HG03520 (cell line): Measurements from ENCODE around the gene MLLT1.
A peak's percentile ranks its signal among the peaks of the same experiment; 100 is the strongest.

ENCODE experiments used
- ATAC-seq: cut with Tn5 transposase; IDR thresholded peaks from one replicate; pipeline ENCODE4 v1.9.1; 2021; ENCODE audit warnings: mild to moderate bottlenecking, moderate library complexity; ENCODE audit not compliant: unreplicated experiment

MLLT1 gene

GRCh38 chr19:6212403-6213265 is 67.1 kb downstream of the MLLT1 start:
- no peak for ATAC-seq

GRCh38 chr19:6211632-6212402 is 68.0 kb downstream of the MLLT1 start:
- no peak for ATAC-seq

- no peak for ATAC-seq
Observed at GRCh38 chr19:6210721-6211600, 68.8 kb downstream of the MLLT1 start.

- ATAC-seq = no peak
Observed at GRCh38 chr19:6210091-6210490, 69.7 kb downstream of the MLLT1 start.

DNA sequence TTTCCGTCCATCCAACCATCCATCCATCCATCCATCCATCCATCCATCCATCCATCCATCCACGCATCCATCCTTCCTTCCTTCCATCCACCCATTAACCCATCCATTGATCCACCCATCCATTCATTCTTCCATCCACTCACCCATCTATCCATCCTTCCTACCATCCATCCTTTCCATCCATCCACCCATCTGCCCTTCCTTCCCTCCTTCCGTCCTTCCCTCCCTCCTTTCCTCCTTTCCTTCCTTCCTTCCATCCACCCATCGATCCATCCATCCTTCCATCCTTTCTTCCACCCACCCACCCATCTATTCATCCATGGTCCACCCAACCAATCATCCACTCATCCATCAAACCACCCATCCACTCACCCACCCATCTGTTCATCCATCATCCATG is 70.1 kb downstream of the MLLT1 start:
- no peak for ATAC-seq

DNA sequence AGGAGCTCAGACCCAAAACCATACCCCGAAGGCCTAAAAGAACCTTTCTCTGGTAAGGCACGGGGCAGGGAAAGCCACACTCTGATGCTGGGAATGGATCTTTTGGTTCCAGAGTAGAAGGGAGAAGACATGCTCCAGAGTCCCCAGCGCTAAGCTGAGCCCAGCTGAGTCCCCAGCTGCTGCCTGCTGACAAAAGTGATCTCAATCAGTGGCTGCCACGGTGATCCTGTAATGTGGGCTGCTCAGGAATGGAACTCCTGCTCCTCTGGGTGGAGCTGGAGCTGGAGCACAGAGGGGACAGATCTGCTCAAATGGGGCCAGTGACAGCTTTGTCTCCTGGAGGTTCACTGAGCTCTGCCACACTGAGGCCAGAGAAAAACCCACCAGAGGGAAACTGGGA is 70.5 kb downstream of the MLLT1 start:
- ATAC-seq = no peak

GRCh38 chr19:6204866-6205723 is 74.7 kb downstream of the MLLT1 start:
- ATAC-seq = no peak

GRCh38 chr19:6204212-6204611 is 75.6 kb downstream of the MLLT1 start:
- ATAC-seq = no peak

GRCh38 chr19:6199240-6199994 is 80.4 kb downstream of the MLLT1 start:
- ATAC-seq = peak; percentile 78

- no peak for ATAC-seq
Observed at GRCh38 chr19:6198896-6199239, 80.9 kb downstream of the MLLT1 start.

DNA sequence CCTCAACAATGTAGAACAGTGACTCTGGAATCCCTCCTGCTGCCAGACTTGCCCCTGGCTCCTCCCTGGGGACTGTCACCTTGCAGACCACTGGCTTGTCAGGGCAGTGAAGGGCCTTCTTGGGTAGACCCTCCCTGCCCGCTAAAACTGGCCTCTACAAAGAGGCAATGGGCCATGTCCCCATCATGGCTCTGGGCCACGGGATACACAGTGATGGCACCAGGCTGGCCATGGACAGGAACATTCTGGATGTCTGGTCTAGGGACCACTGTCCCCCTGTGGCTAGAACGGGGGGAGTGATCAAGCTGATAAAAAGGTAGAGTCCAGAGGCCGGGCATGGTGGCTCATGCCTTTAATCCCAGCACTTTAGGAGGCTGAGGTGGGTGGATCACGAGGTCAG is 83.4 kb downstream of the MLLT1 start:
- no peak for ATAC-seq

DNA sequence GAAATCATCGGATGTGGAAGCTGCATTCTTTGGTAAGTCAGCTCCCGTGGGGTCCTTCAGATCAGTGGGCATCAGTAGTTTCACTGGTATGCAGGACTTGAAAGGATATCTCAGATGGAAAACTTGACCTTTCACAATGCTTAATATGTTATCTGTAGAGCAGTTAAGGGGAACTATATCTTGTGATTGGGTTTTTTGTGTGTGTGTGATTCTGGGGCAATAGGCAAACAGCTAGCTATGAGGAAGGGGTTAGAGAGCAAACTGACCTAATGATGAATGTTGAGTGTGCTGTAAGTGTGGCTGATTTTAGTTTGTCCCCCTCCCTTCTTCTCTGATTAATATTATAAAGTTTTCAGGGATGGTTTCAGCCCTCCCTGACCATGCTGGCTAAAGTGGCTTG is 91.0 kb downstream of the MLLT1 start:
- ATAC-seq = no peak

DNA sequence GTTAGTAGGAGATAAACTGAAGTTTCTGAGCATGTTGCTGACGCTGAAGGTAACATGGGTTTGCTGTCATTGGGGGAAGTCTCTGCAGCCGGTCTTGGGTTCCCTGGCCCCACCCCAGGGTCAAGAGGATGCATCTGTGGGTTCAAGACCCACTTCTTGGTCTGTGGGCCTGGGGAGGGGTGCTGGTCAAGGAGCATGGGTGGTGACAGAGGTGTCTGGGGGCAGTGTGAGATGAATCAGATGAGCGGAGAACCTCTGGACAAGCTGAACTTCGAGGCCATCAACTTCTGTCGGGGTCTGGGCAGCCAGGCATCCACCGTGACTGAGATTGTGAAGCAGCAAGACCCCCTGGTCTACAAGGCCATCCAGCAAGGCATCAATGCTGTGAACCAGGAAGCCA is 92.4 kb downstream of the MLLT1 start:
- no peak for ATAC-seq

DNA sequence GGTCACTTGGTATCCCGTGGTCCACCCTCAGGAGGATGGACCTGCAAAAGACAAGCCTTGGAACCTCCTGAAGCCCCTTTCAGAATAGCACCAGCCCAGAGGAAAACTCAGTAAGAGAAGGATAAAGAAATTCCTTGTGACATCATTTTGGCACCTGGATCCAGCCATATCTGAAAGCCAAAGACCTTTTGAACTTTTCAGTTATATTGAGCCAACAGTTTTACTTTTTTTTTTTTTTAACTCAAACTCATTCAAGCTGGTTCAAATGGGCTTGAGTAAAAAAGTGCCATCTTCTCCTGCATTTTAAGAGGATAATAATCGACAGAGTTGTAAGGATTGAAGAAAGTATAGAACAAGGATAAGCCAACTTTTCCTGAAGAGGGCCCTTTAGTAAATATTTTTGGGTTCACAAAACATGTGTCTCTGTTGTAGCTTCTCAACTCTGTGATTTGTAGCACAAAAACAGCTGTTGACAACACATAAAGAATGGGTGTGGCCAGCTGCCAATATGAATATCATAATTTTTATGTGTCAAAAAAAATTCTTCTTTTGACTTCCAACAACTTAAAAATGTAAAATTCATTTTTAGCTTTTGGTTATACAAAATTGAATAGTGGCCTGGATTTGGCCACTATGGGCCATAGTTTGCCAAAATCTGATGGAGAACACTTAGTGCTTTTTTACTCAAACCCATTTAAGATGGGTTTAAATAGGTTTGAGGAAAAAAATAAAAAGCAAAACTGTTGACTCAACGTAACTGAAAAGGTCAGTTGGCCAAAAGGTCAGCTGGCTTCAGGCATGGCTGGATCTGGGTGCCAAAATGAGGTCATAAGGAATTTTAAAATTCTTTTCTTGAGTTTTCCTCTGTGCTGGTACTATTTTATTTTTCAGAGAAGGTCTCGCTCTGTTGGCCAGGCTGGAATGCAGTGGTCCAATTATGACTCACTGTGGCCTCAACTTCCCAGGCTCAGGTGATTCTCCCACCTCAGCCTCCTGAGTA is 93.6 kb downstream of the MLLT1 start:
- ATAC-seq = no peak

- no peak for ATAC-seq
Observed at GRCh38 chr19:6185093-6185834, 94.5 kb downstream of the MLLT1 start.

GRCh38 chr19:6181119-6181518 is 98.7 kb downstream of the MLLT1 start:
- no peak for ATAC-seq

DNA sequence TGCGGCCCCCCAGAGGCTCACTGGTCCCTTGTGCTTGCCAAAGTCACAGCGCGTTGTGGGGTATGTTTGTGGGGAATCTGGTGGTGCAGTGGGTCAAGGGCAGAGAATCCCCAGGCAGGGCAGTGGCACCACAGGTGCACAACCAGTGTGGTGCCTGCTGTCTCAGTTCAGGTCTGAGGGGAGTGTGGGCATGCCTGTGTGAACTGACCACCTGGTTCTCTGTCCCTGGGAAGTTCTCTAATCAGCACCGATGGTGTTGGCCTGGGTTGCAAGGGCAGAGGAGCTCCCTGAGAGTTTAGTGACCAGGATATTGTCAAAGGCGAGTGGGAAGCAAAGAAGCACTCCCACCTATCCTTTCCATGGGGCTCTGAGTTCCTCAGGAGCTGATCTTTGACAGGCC is 106.6 kb downstream of the MLLT1 start:
- ATAC-seq = no peak
